Measurements from ENCODE around the gene SYF2. TPM values are rescaled to one million over a fixed set of nuclear protein-coding genes. Genes with fewer than 3 reads are reported as not detected.

Gene SYF2
- total and polyA plus RNA-seq, 2 of the 13 experiments (the other 11 are each of a cell fraction or from before 2014, with no cell fraction given): 17.8 to 34.1 TPM

GRCh38 chr1:25247024-25247828, 14.9 kb upstream of the SYF2 start, which contains the start of gene RSRP1 (continued):
- TF ChIP-seq ZNF451 (CRISPR knock-in tag; IDR thresholded peaks at IDR 0.05): no peak; the same call in none of the 2 replicates
- no peak for TF ChIP-seq ELK4 (CRISPR knock-in tag; IDR thresholded peaks at IDR 0.05; ENCODE audit: borderline replicate concordance)
- peak; percentile 81 for TF ChIP-seq MAX (IDR thresholded peaks at IDR 0.05)
- no peak for TF ChIP-seq ZBTB46 (CRISPR knock-in tag; IDR thresholded peaks at IDR 0.05; ENCODE audit: borderline replicate concordance)
- TF ChIP-seq HMG20B (CRISPR knock-in tag; conservative IDR thresholded peaks at IDR 0.05): peak; percentile 32; the same call in 1 of the 2 replicates
- peak; percentile 88; the same call in 1 of the 2 replicates for TF ChIP-seq ZNF619 (CRISPR knock-in tag; IDR thresholded peaks at IDR 0.05)
- peak; percentile 47 for TF ChIP-seq HOXA3 (CRISPR knock-in tag; IDR thresholded peaks at IDR 0.05)
- peak; percentile 94 for TF ChIP-seq TOE1 (CRISPR knock-in tag; IDR thresholded peaks at IDR 0.05)
- TF ChIP-seq RXRA (CRISPR knock-in tag; IDR thresholded peaks at IDR 0.05): no peak
- 0 out of 2 replicates have a peak, but pooled peaks have one; percentile 82 for TF ChIP-seq NCOA1 (CRISPR knock-in tag; IDR thresholded peaks at IDR 0.05)
- peak; percentile 70; the same call in 1 of the 2 replicates for TF ChIP-seq GPN1 (CRISPR knock-in tag; IDR thresholded peaks at IDR 0.05; ENCODE audit: borderline replicate concordance)
- TF ChIP-seq ZNF282 (IDR thresholded peaks at IDR 0.05; ENCODE audit: partially characterized antibody): no peak
- TF ChIP-seq NR2C2 (CRISPR knock-in tag; IDR thresholded peaks at IDR 0.05; ENCODE audit: borderline replicate concordance): no peak
- TF ChIP-seq KLF16 (CRISPR knock-in tag; IDR thresholded peaks at IDR 0.05): peak in 1 of 2 experiments; percentile 94; a peak in 1 of 4 replicates
- no peak for TF ChIP-seq MBD4 (IDR thresholded peaks at IDR 0.05; ENCODE audit: borderline replicate concordance, low read length)
- peak; percentile 73; the same call in 2 of the 3 replicates for TF ChIP-seq MXI1 (IDR thresholded peaks at IDR 0.05; ENCODE audit: borderline replicate concordance, low read depth, low read length)
- TF ChIP-seq ZNF639 (CRISPR knock-in tag; conservative IDR thresholded peaks at IDR 0.05): peak; percentile 78
- TF ChIP-seq NFYB (CRISPR knock-in tag; IDR thresholded peaks at IDR 0.05): peak; percentile 44; the same call in 1 of the 2 replicates
- peak; percentile 74 for TF ChIP-seq ZNF563 (CRISPR knock-in tag; IDR thresholded peaks at IDR 0.05)
- peak; percentile 97 for TF ChIP-seq CEBPB (IDR thresholded peaks at IDR 0.05; ENCODE audit: borderline replicate concordance, low read depth, low read length)
- TF ChIP-seq ZNF841 (CRISPR knock-in tag; IDR thresholded peaks at IDR 0.05; ENCODE audit: borderline replicate concordance): no peak
- TF ChIP-seq ZBTB26 (CRISPR knock-in tag; IDR thresholded peaks at IDR 0.05; ENCODE audit: borderline replicate concordance): peak; percentile 74
- peak; percentile 74; the same call in 1 of the 2 replicates for TF ChIP-seq NAIF1 (CRISPR knock-in tag; IDR thresholded peaks at IDR 0.05; ENCODE audit: borderline replicate concordance)

Data from HepG2 (cell line).